CD4-positive, CD25-positive, alpha-beta regulatory T cell (primary cell): ENCODE results near the gene MAN1A1. TPM values are rescaled to one million over a fixed set of nuclear protein-coding genes. Genes with fewer than 3 reads are reported as not detected.

Experiments used
- ATAC-seq, 2 donors: fragments of 150-1000 bp; cut with Tn5 transposase; one replicate each; pipeline ENCODE4 v1.10.0; 2021; ENCODE audit warnings: low read depth in 2 of 2, moderate number of reproducible peaks in 2 of 2, moderate library complexity in 1 of 2
- DNase-seq, 3 donors: peaks; one replicate each; pipeline versions ENCODE4 v3.0.0 to v3.0.0-alpha.2; 2012 to 2022; ENCODE audit warnings: mixed read lengths in 1 of 3
- H3K27ac ChIP-seq: one replicate; pipeline ENCODE4 v1.7.0; 2013; ENCODE audit warnings: mild to moderate bottlenecking, low read length; ENCODE audit not compliant: insufficient read depth, poor library complexity, severe bottlenecking
- H3K27me3 ChIP-seq: one replicate; pipeline ENCODE4 v1.7.0; 2013; ENCODE audit warnings: low read length; ENCODE audit not compliant: control insufficient read depth, insufficient read depth
- H3K36me3 ChIP-seq: one replicate; pipeline ENCODE4 v1.7.0; 2013; ENCODE audit warnings: mild to moderate bottlenecking, low read length, moderate library complexity; ENCODE audit not compliant: control insufficient read depth, insufficient read depth
- H3K4me1 ChIP-seq: 2 replicates; pipeline ENCODE4 v1.7.0; 2013; ENCODE audit warnings: mild to moderate bottlenecking, low read length; ENCODE audit not compliant: insufficient read depth, control insufficient read depth, poor library complexity, severe bottlenecking
- H3K4me3 ChIP-seq: one replicate; pipeline ENCODE4 v1.7.0; 2013; ENCODE audit warnings: low read depth, mild to moderate bottlenecking, low read length, moderate library complexity
- H3K9me3 ChIP-seq, 2 experiments: 1 replicate in 1 of 2; 2 replicates in 1 of 2; pipeline ENCODE4 v1.7.0; 2013; ENCODE audit warnings: low read length in 2 of 2, mild to moderate bottlenecking in 1 of 2, moderate library complexity in 1 of 2; ENCODE audit not compliant: control insufficient read depth in 2 of 2
- H3K27ac Mint-ChIP-seq, 3 donors: one replicate each; pipeline ENCODE4 v1.8.0; 2020 to 2022; ENCODE audit warnings: mild to moderate bottlenecking in 3 of 3, mixed read lengths in 3 of 3, moderate library complexity in 2 of 3
- H3K27me3 Mint-ChIP-seq: one replicate; pipeline ENCODE4 v1.8.0; 2022; ENCODE audit warnings: mild to moderate bottlenecking, mixed read lengths
- H3K36me3 Mint-ChIP-seq: one replicate; pipeline ENCODE4 v1.8.0; 2020; ENCODE audit warnings: mixed read lengths
- H3K4me1 Mint-ChIP-seq, 4 donors: one replicate each; pipeline ENCODE4 v1.8.0; 2020 to 2022; ENCODE audit warnings: mixed read lengths in 4 of 4, mild to moderate bottlenecking in 1 of 4
- H3K4me3 Mint-ChIP-seq, 4 donors: one replicate each; pipeline ENCODE4 v1.8.0; 2020 to 2022; ENCODE audit warnings: mild to moderate bottlenecking in 4 of 4, mixed read lengths in 4 of 4, moderate library complexity in 3 of 4
- H3K9me3 Mint-ChIP-seq, 7 donors: one replicate each; pipeline ENCODE4 v1.8.0; 2020 to 2022; ENCODE audit warnings: mixed read lengths in 7 of 7, mild to moderate bottlenecking in 3 of 7, moderate library complexity in 2 of 7
- polyA plus RNA-seq, 4 donors: library from polyadenylated mRNA; unstranded; fragments of 300-500 nt; fragmentation: Illumina TruSeq; gene quantifications; one replicate each; pipeline ENCODE4 v1.2.3, GENCODE V29; 2021
- total RNA-seq: library from RNA; stranded (reverse); gene quantifications from one replicate; pipeline ENCODE4 v1.2.3, GENCODE V29; 2022

The MAN1A1 gene
- total and polyA plus RNA-seq, 5 donors from 2014 or later: 10.7 to 20.6 (median 13.6) TPM

- Histone ChIP-seq H3K36me3 (no peaks in the 10 kb centered on the region), H3K4me1 (no peaks in the 10 kb centered on the region), H3K4me3 (no peak overlapping the region), H3K9me3 (no peaks in the 10 kb centered on the region), H3K27ac (no peak overlapping the region), H3K27me3 (peaks cover 2% of the 10 kb centered on the region)
- ATAC-seq (no peak), DNase-seq (no peak)
- no peaks in the 10 kb centered on the region for H3K9me3 Mint-ChIP-seq
- H3K27ac Mint-ChIP-seq: no peak overlapping the region
- no peak overlapping the region for H3K4me3 Mint-ChIP-seq
- H3K27me3 Mint-ChIP-seq: peaks cover 9% of the 10 kb centered on the region
- peaks cover 0 to 3% (median 0%) of the 10 kb centered on the region in 4 donors for H3K4me1 Mint-ChIP-seq
- H3K36me3 Mint-ChIP-seq: no peaks in the 10 kb centered on the region
Observed at GRCh38 chr6:119137194-119138072, 212.1 kb downstream of the MAN1A1 start.

- Mint-ChIP-seq H3K27me3 (peaks cover 17% of the 10 kb centered on the region), H3K9me3 (no peaks in the 10 kb centered on the region), H3K4me3 (no peak overlapping the region), H3K4me1 (peaks cover 0 to 3% (median 0%) of the 10 kb centered on the region in 4 donors), H3K27ac (no peak overlapping the region), H3K36me3 (no peaks in the 10 kb centered on the region)
- H3K4me3 ChIP-seq: no peak overlapping the region
- no peaks in the 10 kb centered on the region for H3K36me3 ChIP-seq
- peaks cover 2% of the 10 kb centered on the region for H3K27me3 ChIP-seq
- DNase-seq (no peak), ATAC-seq (no peak)
- no peaks in the 10 kb centered on the region for H3K4me1 ChIP-seq
- no peaks in the 10 kb centered on the region for H3K9me3 ChIP-seq
- H3K27ac ChIP-seq: no peak overlapping the region
Observed at GRCh38 chr6:119134752-119135151, 214.8 kb downstream of the MAN1A1 start.

- Histone ChIP-seq H3K27me3 (peaks cover 2% of the 10 kb centered on the region), H3K36me3 (no peaks in the 10 kb centered on the region), H3K27ac (no peak overlapping the region), H3K4me1 (peaks cover 3% of the 10 kb centered on the region), H3K9me3 (no peaks in the 10 kb centered on the region), H3K4me3 (no peak overlapping the region)
- Mint-ChIP-seq H3K36me3 (no peaks in the 10 kb centered on the region), H3K27me3 (peaks cover 24% of the 10 kb centered on the region), H3K4me1 (peaks cover 0 to 7% (median 1%) of the 10 kb centered on the region in 4 donors), H3K4me3 (no peak overlapping the region), H3K27ac (no peak overlapping the region), H3K9me3 (no peaks in the 10 kb centered on the region)
- no peak for ATAC-seq
- no peak for DNase-seq
Observed at GRCh38 chr6:119133400-119133799, 216.2 kb downstream of the MAN1A1 start.

- DNase-seq: no peak
- H3K27me3 ChIP-seq: peaks cover 2% of the 10 kb centered on the region
Observed at GRCh38 chr6:119132261-119132981, 217.1 kb downstream of the MAN1A1 start.

GRCh38 chr6:119129968-119130484 is 219.5 kb downstream of the MAN1A1 start:
- H3K27me3 ChIP-seq: peaks cover 4% of the 10 kb centered on the region
- no peaks in the 10 kb centered on the region for H3K9me3 ChIP-seq
- Mint-ChIP-seq H3K36me3 (no peaks in the 10 kb centered on the region), H3K4me1 (peaks cover 0 to 7% (median 0%) of the 10 kb centered on the region in 4 donors), H3K4me3 (no peak overlapping the region), H3K27me3 (peaks cover 24% of the 10 kb centered on the region), H3K27ac (no peak overlapping the region), H3K9me3 (no peaks in the 10 kb centered on the region)
- no peak overlapping the region for H3K4me3 ChIP-seq
- ATAC-seq: no peak
- no peaks in the 10 kb centered on the region for H3K36me3 ChIP-seq
- no peak overlapping the region for H3K27ac ChIP-seq
- DNase-seq: no peak
- peaks cover 3% of the 10 kb centered on the region for H3K4me1 ChIP-seq

More at GRCh38 chr6:119132261-119132981, 217.1 kb downstream of the MAN1A1 start:
- no peak overlapping the region for H3K4me3 Mint-ChIP-seq
- H3K27me3 Mint-ChIP-seq: peaks cover 24% of the 10 kb centered on the region
- ATAC-seq: no peak
- H3K4me1 Mint-ChIP-seq: peaks cover 0 to 7% (median 0%) of the 10 kb centered on the region in 4 donors
- Histone ChIP-seq H3K4me3 (no peak overlapping the region), H3K36me3 (no peaks in the 10 kb centered on the region), H3K4me1 (peaks cover 3% of the 10 kb centered on the region), H3K9me3 (no peaks in the 10 kb centered on the region), H3K27ac (no peak overlapping the region)
- no peaks in the 10 kb centered on the region for H3K9me3 Mint-ChIP-seq
- H3K36me3 Mint-ChIP-seq: no peaks in the 10 kb centered on the region
- no peak overlapping the region for H3K27ac Mint-ChIP-seq

- no peak overlapping the region for H3K4me3 Mint-ChIP-seq
- H3K36me3 Mint-ChIP-seq: no peaks in the 10 kb centered on the region
- DNase-seq (peak; percentile 4 to 81 (median 59)), ATAC-seq (peak; percentile 65 to 75)
- H3K27me3 Mint-ChIP-seq: peaks cover 24% of the 10 kb centered on the region
- no peaks in the 10 kb centered on the region for H3K36me3 ChIP-seq
- H3K27me3 ChIP-seq: peaks cover 4% of the 10 kb centered on the region
- H3K9me3 ChIP-seq: no peaks in the 10 kb centered on the region
- H3K4me3 ChIP-seq: no peak overlapping the region
- H3K27ac ChIP-seq: no peak overlapping the region
- H3K4me1 Mint-ChIP-seq: peaks cover 0 to 7% (median 0%) of the 10 kb centered on the region in 4 donors
- H3K9me3 Mint-ChIP-seq: no peaks in the 10 kb centered on the region
- H3K4me1 ChIP-seq: peaks cover 3% of the 10 kb centered on the region
- H3K27ac Mint-ChIP-seq: peak overlapping the region in 1 of 3 donors; percentile 32
Observed at GRCh38 chr6:119129148-119129967, 220.2 kb downstream of the MAN1A1 start.

GRCh38 chr6:119128252-119128912 is 221.2 kb downstream of the MAN1A1 start:
- H3K36me3 Mint-ChIP-seq: no peaks in the 10 kb centered on the region
- no peaks in the 10 kb centered on the region for H3K36me3 ChIP-seq
- H3K4me3 Mint-ChIP-seq: no peak overlapping the region
- H3K4me3 ChIP-seq: no peak overlapping the region
- no peak overlapping the region for H3K27ac ChIP-seq
- peaks cover 24% of the 10 kb centered on the region for H3K27me3 Mint-ChIP-seq
- ATAC-seq (no peak), DNase-seq (no peak)
- H3K27me3 ChIP-seq: peaks cover 4% of the 10 kb centered on the region
- no peaks in the 10 kb centered on the region for H3K9me3 ChIP-seq
- H3K4me1 ChIP-seq: peaks cover 3% of the 10 kb centered on the region
- H3K9me3 Mint-ChIP-seq: no peaks in the 10 kb centered on the region
- H3K27ac Mint-ChIP-seq: no peak overlapping the region
- H3K4me1 Mint-ChIP-seq: peaks cover 0 to 7% (median 0%) of the 10 kb centered on the region in 4 donors
